H9 (cell line): ENCODE measurements around the gene OR51L1. TPM values are rescaled to one million over a fixed set of nuclear protein-coding genes. Genes with fewer than 3 reads are reported as not detected.

Experiments
- DNase-seq: peaks from one replicate; pipeline ENCODE4 v3.0.0-alpha.2; 2017
- H2AFZ ChIP-seq: one replicate; pipeline ENCODE4 v1.6.1; 2013; ENCODE audit warnings: mild to moderate bottlenecking, low read length, control low read depth, moderate library complexity
- H2AK5ac ChIP-seq: 2 replicates; pipeline ENCODE4 v1.6.1; 2013; ENCODE audit warnings: low read length, control low read depth, mixed read lengths; ENCODE audit not compliant: insufficient read length
- H2BK120ac ChIP-seq: one replicate; pipeline ENCODE4 v1.6.1; 2013; ENCODE audit warnings: low read depth, mild to moderate bottlenecking, low read length, control low read depth, inconsistent platforms; ENCODE audit not compliant: poor library complexity, severe bottlenecking
- H2BK12ac ChIP-seq: 2 replicates; pipeline ENCODE4 v1.6.1; 2013; ENCODE audit warnings: low read length, control low read depth, mixed read lengths, low read depth; ENCODE audit not compliant: insufficient read length
- H2BK15ac ChIP-seq: 2 replicates; pipeline ENCODE4 v1.6.1; 2013; ENCODE audit warnings: low read depth, low read length, control low read depth
- H2BK20ac ChIP-seq: one replicate; pipeline ENCODE4 v1.6.1; 2013; ENCODE audit warnings: low read depth, mild to moderate bottlenecking, low read length, control low read depth, inconsistent platforms; ENCODE audit not compliant: poor library complexity, severe bottlenecking
- H2BK5ac ChIP-seq: 2 replicates; pipeline ENCODE4 v1.6.1; 2013; ENCODE audit warnings: low read length, control low read depth, mixed read lengths; ENCODE audit not compliant: insufficient read length
- H3K14ac ChIP-seq: 2 replicates; pipeline ENCODE4 v1.6.1; 2013; ENCODE audit warnings: low read length, control low read depth; ENCODE audit not compliant: insufficient read depth
- H3K18ac ChIP-seq: 2 replicates; pipeline ENCODE4 v1.6.1; 2013; ENCODE audit warnings: low read depth, mild to moderate bottlenecking, mixed read lengths, low read length, control low read depth; ENCODE audit not compliant: insufficient read length
- H3K23ac ChIP-seq: 2 replicates; pipeline ENCODE4 v1.6.1; 2013; ENCODE audit warnings: low read length, control low read depth, mixed read lengths, low read depth; ENCODE audit not compliant: insufficient read length
- H3K23me2 ChIP-seq: 2 replicates; pipeline ENCODE4 v1.6.1; 2013; ENCODE audit warnings: low read depth, mild to moderate bottlenecking, mixed read lengths, low read length, control low read depth; ENCODE audit not compliant: insufficient read length, poor library complexity, severe bottlenecking
- H3K27ac ChIP-seq: 2 replicates; pipeline ENCODE4 v1.5.1; 2013; ENCODE audit warnings: low read length, control low read depth, mixed read lengths, low read depth; ENCODE audit not compliant: insufficient read length
- H3K27me3 ChIP-seq: 2 replicates; pipeline ENCODE4 v1.6.1; 2013; ENCODE audit warnings: low read length, control low read depth, inconsistent platforms; ENCODE audit not compliant: insufficient read depth
- H3K4ac ChIP-seq: 2 replicates; pipeline ENCODE4 v1.6.1; 2013; ENCODE audit warnings: low read depth, mild to moderate bottlenecking, control low read depth, inconsistent platforms, low read length, moderate library complexity
- H3K4me1 ChIP-seq: 2 replicates; pipeline ENCODE4 v1.6.1; 2013; ENCODE audit warnings: low read length, control low read depth, inconsistent platforms; ENCODE audit not compliant: insufficient read depth
- H3K4me2 ChIP-seq: 2 replicates; pipeline ENCODE4 v1.6.1; 2013; ENCODE audit warnings: low read length, control low read depth, mixed read lengths; ENCODE audit not compliant: insufficient read length, insufficient read depth
- H3K56ac ChIP-seq: 2 replicates; pipeline ENCODE4 v1.6.1; 2013; ENCODE audit warnings: low read depth, mild to moderate bottlenecking, mixed read lengths, low read length, control low read depth; ENCODE audit not compliant: insufficient read length
- H3K79me1 ChIP-seq: 2 replicates; pipeline ENCODE4 v1.6.1; 2013; ENCODE audit warnings: low read depth, mild to moderate bottlenecking, moderate library complexity, low read length, control low read depth, inconsistent platforms; ENCODE audit not compliant: insufficient read depth, poor library complexity, severe bottlenecking
- H3K79me2 ChIP-seq: 2 replicates; pipeline ENCODE4 v1.6.1; 2013; ENCODE audit warnings: low read length, control low read depth, inconsistent platforms; ENCODE audit not compliant: insufficient read depth
- H3K9ac ChIP-seq: 2 replicates; pipeline ENCODE4 v1.6.1; 2013; ENCODE audit warnings: low read length, control low read depth, mixed read lengths; ENCODE audit not compliant: insufficient read length; ENCODE audit errors: extremely low read depth
- H3K9me3 ChIP-seq: one replicate; pipeline ENCODE4 v1.6.1; 2013; ENCODE audit warnings: low read depth, low read length, inconsistent platforms; ENCODE audit not compliant: control insufficient read depth
- H3T11ph ChIP-seq: one replicate; pipeline ENCODE4 v1.6.1; 2013; ENCODE audit warnings: mild to moderate bottlenecking, low read length, control low read depth, inconsistent platforms
- H4K20me1 ChIP-seq: one replicate; pipeline ENCODE4 v1.6.1; 2013; ENCODE audit not compliant: control insufficient read depth, insufficient read length, insufficient read depth
- H4K5ac ChIP-seq: 2 replicates; pipeline ENCODE4 v1.6.1; 2013; ENCODE audit warnings: low read depth, mild to moderate bottlenecking, mixed read lengths, low read length, control low read depth; ENCODE audit not compliant: insufficient read length
- H4K8ac ChIP-seq: replicated peaks from 2 replicates; pipeline ENCODE4 v1.6.1; 2013; ENCODE audit warnings: low read length, control low read depth, mixed read lengths, low read depth; ENCODE audit not compliant: insufficient read length
- H4K91ac ChIP-seq: 2 replicates; pipeline ENCODE4 v1.6.1; 2013; ENCODE audit warnings: low read depth, mild to moderate bottlenecking, moderate library complexity, mixed read lengths, low read length, control low read depth; ENCODE audit not compliant: insufficient read length
- H3K27ac Mint-ChIP-seq, 3 experiments: 2 replicates in 2 of 3; 3 replicates in 1 of 3; pipeline ENCODE4 v1.8.0; 2020 to 2021; ENCODE audit warnings: mixed read lengths in 3 of 3, mild to moderate bottlenecking in 1 of 3, moderate library complexity in 1 of 3
- H3K27me3 Mint-ChIP-seq: 2 replicates; pipeline ENCODE4 v1.8.0; 2021; ENCODE audit warnings: low read depth, mild to moderate bottlenecking, moderate library complexity, mixed read lengths
- H3K36me3 Mint-ChIP-seq, 3 experiments: 2 replicates in 2 of 3; 3 replicates in 1 of 3; pipeline ENCODE4 v1.8.0; 2020 to 2021; ENCODE audit warnings: low read depth in 3 of 3, mixed read lengths in 3 of 3; ENCODE audit not compliant: insufficient read depth in 1 of 3
- H3K4me1 Mint-ChIP-seq, 2 experiments: 2 replicates each; pipeline ENCODE4 v1.8.0; 2020; ENCODE audit warnings: mixed read lengths in 2 of 2
- H3K4me3 Mint-ChIP-seq, 2 experiments: 2 replicates in 1 of 2; 3 replicates in 1 of 2; pipeline ENCODE4 v1.8.0; 2020 to 2021; ENCODE audit warnings: mild to moderate bottlenecking in 2 of 2, mixed read lengths in 2 of 2, moderate library complexity in 1 of 2
- H3K9me3 Mint-ChIP-seq, 2 experiments: 2 replicates in 1 of 2; 3 replicates in 1 of 2; pipeline ENCODE4 v1.8.0; 2020; ENCODE audit warnings: mild to moderate bottlenecking in 2 of 2, mixed read lengths in 2 of 2, moderate library complexity in 1 of 2
- WGBS: extraction: QIAGEN DNeasy Blood & Tissue Kit; methylation state at CpG from one replicate; pipeline ENCODE4 v1.1.7; 2013; ENCODE audit warnings: missing lambda C conversion rate, low lambda C conversion rate, mixed read lengths; ENCODE audit not compliant: insufficient read length; ENCODE audit errors: extremely low coverage; 5-methylcytosine and 5-hydroxymethylcytosine counted together
- total RNA-seq: library from RNA; stranded (reverse); gene quantifications from 2 replicates; pipeline ENCODE4 v1.2.1, GENCODE V29; 2021
- TF ChIP-seq, protein P1 (sequence below): fragments of 200-600 bp; sonication (generic); conservative IDR thresholded peaks from 3 replicates; pipeline ENCODE4 v1.8.0; 2021; ENCODE audit warnings: antibody characterized with exemption, mild to moderate bottlenecking

The OR51L1 gene
- total RNA-seq, 1 experiment from 2014 or later, result not detected

- H3K4me1 Mint-ChIP-seq, result no peaks in the 10 kb centered on the region
Observed at GRCh38 chr11:5040876-5041275, 46.2 kb downstream of the OR51L1 start.

More at GRCh38 chr11:5040876-5041275, 46.2 kb downstream of the OR51L1 start:
- H2BK120ac ChIP-seq, result no peak overlapping the region
- TF ChIP-seq, protein P1, sequence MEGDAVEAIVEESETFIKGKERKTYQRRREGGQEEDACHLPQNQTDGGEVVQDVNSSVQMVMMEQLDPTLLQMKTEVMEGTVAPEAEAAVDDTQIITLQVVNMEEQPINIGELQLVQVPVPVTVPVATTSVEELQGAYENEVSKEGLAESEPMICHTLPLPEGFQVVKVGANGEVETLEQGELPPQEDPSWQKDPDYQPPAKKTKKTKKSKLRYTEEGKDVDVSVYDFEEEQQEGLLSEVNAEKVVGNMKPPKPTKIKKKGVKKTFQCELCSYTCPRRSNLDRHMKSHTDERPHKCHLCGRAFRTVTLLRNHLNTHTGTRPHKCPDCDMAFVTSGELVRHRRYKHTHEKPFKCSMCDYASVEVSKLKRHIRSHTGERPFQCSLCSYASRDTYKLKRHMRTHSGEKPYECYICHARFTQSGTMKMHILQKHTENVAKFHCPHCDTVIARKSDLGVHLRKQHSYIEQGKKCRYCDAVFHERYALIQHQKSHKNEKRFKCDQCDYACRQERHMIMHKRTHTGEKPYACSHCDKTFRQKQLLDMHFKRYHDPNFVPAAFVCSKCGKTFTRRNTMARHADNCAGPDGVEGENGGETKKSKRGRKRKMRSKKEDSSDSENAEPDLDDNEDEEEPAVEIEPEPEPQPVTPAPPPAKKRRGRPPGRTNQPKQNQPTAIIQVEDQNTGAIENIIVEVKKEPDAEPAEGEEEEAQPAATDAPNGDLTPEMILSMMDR, result no peak
- no peak overlapping the region for H4K8ac ChIP-seq
- no peak overlapping the region for H2BK20ac ChIP-seq
- no peaks in the 10 kb centered on the region for H3K79me1 ChIP-seq
- H3K4me1 ChIP-seq, result no peaks in the 10 kb centered on the region
- no peak overlapping the region for H3K9ac ChIP-seq
- no peak overlapping the region for H2AK5ac ChIP-seq
- DNase-seq, result no peak
- H2BK12ac ChIP-seq, result no peak overlapping the region
- WGBS, result no CpG with 5 or more reads among the region's 4 CpGs
- Mint-ChIP-seq H3K4me3 (no peak overlapping the region), H3K9me3 (no peaks in the 10 kb centered on the region; a peak in 1 of 5 replicates), H3K27ac (no peak overlapping the region), H3K36me3 (no peaks in the 10 kb centered on the region), H3K27me3 (no peaks in the 10 kb centered on the region)
- H3K23ac ChIP-seq, result no peak overlapping the region
- H3K9me3 ChIP-seq, result no peaks in the 10 kb centered on the region
- no peak overlapping the region for H3T11ph ChIP-seq
- H4K5ac ChIP-seq, result no peak overlapping the region
- H4K91ac ChIP-seq, result no peak overlapping the region
- no peaks in the 10 kb centered on the region for H3K23me2 ChIP-seq
- no peak overlapping the region for H2BK15ac ChIP-seq
- H2BK5ac ChIP-seq, result no peak overlapping the region
- no peak overlapping the region for H3K18ac ChIP-seq
- H3K79me2 ChIP-seq, result no peaks in the 10 kb centered on the region
- H2AFZ ChIP-seq, result no peak overlapping the region
- no peaks in the 10 kb centered on the region for H4K20me1 ChIP-seq
- no peaks in the 10 kb centered on the region for H3K27me3 ChIP-seq
- no peak overlapping the region for H3K14ac ChIP-seq
- no peak overlapping the region for H3K27ac ChIP-seq
- no peak overlapping the region for H3K4ac ChIP-seq
- H3K4me2 ChIP-seq, result no peak overlapping the region
- no peak overlapping the region for H3K56ac ChIP-seq
